Uterus (tissue), 2 donors: Measurements from ENCODE around the gene RNF112.

Source experiments
- CTCF ChIP-seq, 4 experiments: fragments of 200-600 bp in 2 of 4; fragments of 450-650 bp in 2 of 4; sonication (generic) in 2 of 4; IDR thresholded peaks; one replicate each; pipeline ENCODE4 v1.5.1; 2016 to 2019; ENCODE audit warnings: antibody characterized with exemption in 4 of 4, mild to moderate bottlenecking in 2 of 4, moderate library complexity in 1 of 4
- POLR2A ChIP-seq, 2 donors: fragments of 450-650 bp; IDR thresholded peaks; one replicate each; pipeline ENCODE4 v1.6.1; 2016; ENCODE audit warnings: antibody characterized with exemption in 2 of 2, mild to moderate bottlenecking in 1 of 2, moderate library complexity in 1 of 2

DNA sequence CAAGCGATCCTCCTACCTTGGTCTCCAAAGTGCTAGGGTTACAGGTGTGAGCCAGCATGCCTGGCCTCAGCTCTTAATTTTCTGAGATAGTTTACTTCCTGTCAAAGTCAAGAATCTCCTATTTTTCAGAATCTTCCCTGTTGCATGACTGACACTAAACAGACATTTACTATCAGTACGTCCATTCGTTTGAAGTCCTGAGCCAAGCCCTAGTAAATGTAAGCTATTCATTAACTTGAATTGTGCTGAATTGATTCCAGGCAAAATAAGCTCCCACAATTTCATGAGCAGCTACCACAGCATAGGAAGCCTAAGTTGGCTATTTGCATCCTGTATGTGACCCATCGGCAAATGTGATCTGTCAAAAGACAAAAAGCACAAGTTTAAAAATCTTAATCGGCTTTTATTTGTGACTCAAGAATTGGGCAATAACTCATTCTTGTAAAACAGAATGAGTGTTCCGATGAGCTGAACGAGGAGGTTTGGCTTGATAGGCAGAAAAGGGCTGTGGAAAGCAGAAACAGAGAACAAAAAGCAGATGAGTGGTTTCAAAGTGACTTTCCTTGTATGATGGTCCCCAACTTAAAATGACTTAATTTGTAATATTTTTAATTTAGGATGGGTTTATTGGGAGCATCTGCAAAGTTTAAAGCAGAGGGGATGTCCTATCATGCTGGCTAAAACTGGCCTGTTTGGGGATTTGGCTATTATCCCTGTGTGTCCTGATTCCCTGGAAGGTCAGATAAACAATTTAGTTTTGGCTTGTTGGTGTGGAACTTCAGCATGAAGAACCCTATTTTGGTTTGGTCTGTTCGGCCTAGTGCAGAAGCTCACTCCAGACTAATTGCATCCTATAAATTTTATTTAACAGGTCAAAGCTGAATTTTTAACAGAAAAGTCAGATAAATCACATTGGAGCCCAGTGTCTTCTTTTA, 14.2 kb downstream of the RNF112 start:
- TF ChIP-seq CTCF (IDR thresholded peaks at IDR 0.05) (no peak), POLR2A (IDR thresholded peaks at IDR 0.05) (no peak)
